Tibial nerve (tissue), 4 donors: ENCODE data around the gene ERG28.

Experiments used
- CTCF ChIP-seq, 5 experiments: fragments of 200-600 bp in 3 of 5; fragments of 450-650 bp in 2 of 5; sonication (generic) in 3 of 5; IDR thresholded peaks; one replicate each; pipeline ENCODE4 v1.5.1; 2016 to 2019; ENCODE audit warnings: antibody characterized with exemption in 5 of 5, mild to moderate bottlenecking in 3 of 5, moderate library complexity in 2 of 5
- EP300 ChIP-seq, 2 donors: sonication (generic); formaldehyde crosslinking; IDR thresholded peaks; one replicate each; pipeline ENCODE4 v1.6.1; 2017; ENCODE audit warnings: antibody characterized with exemption in 2 of 2, mild to moderate bottlenecking in 1 of 2
- POLR2A ChIP-seq, 2 donors: fragments of 450-650 bp; IDR thresholded peaks; one replicate each; pipeline ENCODE4 v1.6.1; 2017; ENCODE audit warnings: antibody characterized with exemption in 2 of 2, mild to moderate bottlenecking in 2 of 2, moderate library complexity in 2 of 2

- TF ChIP-seq CTCF (IDR thresholded peaks at IDR 0.05), result no peak
- TF ChIP-seq POLR2A (IDR thresholded peaks at IDR 0.05), result no peak
- TF ChIP-seq EP300 (IDR thresholded peaks at IDR 0.05), result peak in 1 of 2 donors; percentile 61
Observed at GRCh38 chr14:75646762-75647161, 13.9 kb downstream of the ERG28 start.
